ENCODE results near the gene TWF2. TPM values are rescaled to one million over a fixed set of nuclear protein-coding genes. Genes with fewer than 3 reads are reported as not detected.

The TWF2 gene
- polyA plus RNA-seq, 1 donor from 2014 or later, result 61.7 TPM

DNA sequence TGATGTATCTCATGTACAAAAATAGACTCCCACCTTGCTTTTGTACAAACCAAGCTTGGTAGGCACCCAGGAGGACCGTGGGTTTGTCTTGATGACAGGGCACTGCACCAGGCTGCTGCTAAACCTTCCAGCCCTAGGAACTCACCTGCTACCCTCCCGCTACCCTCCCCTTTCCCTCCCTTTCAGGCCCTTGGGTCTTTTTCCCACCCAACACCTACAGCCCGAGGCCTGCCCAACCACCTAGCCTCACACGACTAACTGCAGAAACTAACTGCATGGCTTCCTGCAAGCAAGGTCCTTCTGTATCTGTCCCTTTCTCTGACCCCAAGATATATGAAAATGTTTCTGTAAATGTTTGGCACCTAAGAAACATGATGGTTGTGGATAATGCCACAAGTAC, 17.7 kb upstream of the TWF2 start:
- Histone ChIP-seq H3K27ac (ENCODE audit: low read length) (no peak overlapping the region), H3K27me3 (ENCODE audit: insufficient read depth, low read depth, low read length) (no peaks in the 10 kb centered on the region), H2AFZ (ENCODE audit: low read depth, low read length) (no peak overlapping the region), H3K4me2 (ENCODE audit: low read length) (no peak overlapping the region), H4K20me1 (ENCODE audit: insufficient read depth) (peaks cover 4% of the 10 kb centered on the region), H3F3A (ENCODE audit: insufficient read depth, low read length, poor library complexity, severe bottlenecking) (no peaks in the 10 kb centered on the region), H3K9me3 (ENCODE audit: low read length) (no peaks in the 10 kb centered on the region), H3K79me2 (replicated peaks; ENCODE audit: insufficient read depth, low read length) (peaks cover 5% of the 10 kb centered on the region), H3K4me3 (ENCODE audit: low read length) (no peak overlapping the region), H3K9me2 (ENCODE audit: insufficient read depth, low read length) (no peaks in the 10 kb centered on the region), H3K36me3 (ENCODE audit: insufficient read depth, low read length) (no peaks in the 10 kb centered on the region), H3K9ac (ENCODE audit: low read length) (no peak overlapping the region)
- no peak for TF ChIP-seq RAD21 (conservative IDR thresholded peaks at IDR 0.05)
- TF ChIP-seq EZH2 (IDR thresholded peaks at IDR 0.05; ENCODE audit: borderline replicate concordance, insufficient read depth, low read length, poor library complexity, severe bottlenecking), result no peak
- TF ChIP-seq, protein P1, sequence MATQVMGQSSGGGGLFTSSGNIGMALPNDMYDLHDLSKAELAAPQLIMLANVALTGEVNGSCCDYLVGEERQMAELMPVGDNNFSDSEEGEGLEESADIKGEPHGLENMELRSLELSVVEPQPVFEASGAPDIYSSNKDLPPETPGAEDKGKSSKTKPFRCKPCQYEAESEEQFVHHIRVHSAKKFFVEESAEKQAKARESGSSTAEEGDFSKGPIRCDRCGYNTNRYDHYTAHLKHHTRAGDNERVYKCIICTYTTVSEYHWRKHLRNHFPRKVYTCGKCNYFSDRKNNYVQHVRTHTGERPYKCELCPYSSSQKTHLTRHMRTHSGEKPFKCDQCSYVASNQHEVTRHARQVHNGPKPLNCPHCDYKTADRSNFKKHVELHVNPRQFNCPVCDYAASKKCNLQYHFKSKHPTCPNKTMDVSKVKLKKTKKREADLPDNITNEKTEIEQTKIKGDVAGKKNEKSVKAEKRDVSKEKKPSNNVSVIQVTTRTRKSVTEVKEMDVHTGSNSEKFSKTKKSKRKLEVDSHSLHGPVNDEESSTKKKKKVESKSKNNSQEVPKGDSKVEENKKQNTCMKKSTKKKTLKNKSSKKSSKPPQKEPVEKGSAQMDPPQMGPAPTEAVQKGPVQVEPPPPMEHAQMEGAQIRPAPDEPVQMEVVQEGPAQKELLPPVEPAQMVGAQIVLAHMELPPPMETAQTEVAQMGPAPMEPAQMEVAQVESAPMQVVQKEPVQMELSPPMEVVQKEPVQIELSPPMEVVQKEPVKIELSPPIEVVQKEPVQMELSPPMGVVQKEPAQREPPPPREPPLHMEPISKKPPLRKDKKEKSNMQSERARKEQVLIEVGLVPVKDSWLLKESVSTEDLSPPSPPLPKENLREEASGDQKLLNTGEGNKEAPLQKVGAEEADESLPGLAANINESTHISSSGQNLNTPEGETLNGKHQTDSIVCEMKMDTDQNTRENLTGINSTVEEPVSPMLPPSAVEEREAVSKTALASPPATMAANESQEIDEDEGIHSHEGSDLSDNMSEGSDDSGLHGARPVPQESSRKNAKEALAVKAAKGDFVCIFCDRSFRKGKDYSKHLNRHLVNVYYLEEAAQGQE (IDR thresholded peaks at IDR 0.05; ENCODE audit: borderline replicate concordance), result no peak
- TF ChIP-seq, protein P2, sequence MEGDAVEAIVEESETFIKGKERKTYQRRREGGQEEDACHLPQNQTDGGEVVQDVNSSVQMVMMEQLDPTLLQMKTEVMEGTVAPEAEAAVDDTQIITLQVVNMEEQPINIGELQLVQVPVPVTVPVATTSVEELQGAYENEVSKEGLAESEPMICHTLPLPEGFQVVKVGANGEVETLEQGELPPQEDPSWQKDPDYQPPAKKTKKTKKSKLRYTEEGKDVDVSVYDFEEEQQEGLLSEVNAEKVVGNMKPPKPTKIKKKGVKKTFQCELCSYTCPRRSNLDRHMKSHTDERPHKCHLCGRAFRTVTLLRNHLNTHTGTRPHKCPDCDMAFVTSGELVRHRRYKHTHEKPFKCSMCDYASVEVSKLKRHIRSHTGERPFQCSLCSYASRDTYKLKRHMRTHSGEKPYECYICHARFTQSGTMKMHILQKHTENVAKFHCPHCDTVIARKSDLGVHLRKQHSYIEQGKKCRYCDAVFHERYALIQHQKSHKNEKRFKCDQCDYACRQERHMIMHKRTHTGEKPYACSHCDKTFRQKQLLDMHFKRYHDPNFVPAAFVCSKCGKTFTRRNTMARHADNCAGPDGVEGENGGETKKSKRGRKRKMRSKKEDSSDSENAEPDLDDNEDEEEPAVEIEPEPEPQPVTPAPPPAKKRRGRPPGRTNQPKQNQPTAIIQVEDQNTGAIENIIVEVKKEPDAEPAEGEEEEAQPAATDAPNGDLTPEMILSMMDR (IDR thresholded peaks at IDR 0.05; ENCODE audit: poor library complexity, severe bottlenecking), result no peak
- TF ChIP-seq POLR2AphosphoS5 (IDR thresholded peaks at IDR 0.05), result no peak
- TF ChIP-seq SMC3 (conservative IDR thresholded peaks at IDR 0.05; ENCODE audit: poor library complexity), result no peak
- no peak for TF ChIP-seq MXI1 (conservative IDR thresholded peaks at IDR 0.05; ENCODE audit: poor library complexity, severe bottlenecking)
- no peak for TF ChIP-seq TAF1 (IDR thresholded peaks at IDR 0.05; ENCODE audit: low read depth)
- TF ChIP-seq EP300 (conservative IDR thresholded peaks at IDR 0.05; ENCODE audit: poor library complexity, severe bottlenecking), result no peak

DNA sequence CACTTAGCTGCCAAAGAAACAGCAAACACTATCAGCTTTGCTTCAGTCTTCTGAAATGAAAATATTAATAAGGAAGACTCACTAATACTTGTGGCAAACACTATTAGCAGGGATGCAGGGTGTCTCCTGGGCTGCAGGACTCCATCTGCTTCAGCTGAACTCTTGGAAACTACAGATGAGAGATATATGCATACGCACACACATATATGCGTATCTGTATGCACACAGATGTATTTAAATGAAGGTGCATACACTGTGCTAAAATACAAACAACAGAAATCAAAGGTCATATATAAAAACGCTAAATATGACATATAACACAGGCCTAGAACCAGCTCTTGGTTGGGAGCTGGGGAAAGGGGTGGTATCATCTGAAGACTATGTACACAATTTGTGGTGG, 17.2 kb upstream of the TWF2 start:
- no peak overlapping the region for H3K4me3 ChIP-seq (ENCODE audit: low read length)
- H3K27me3 ChIP-seq (ENCODE audit: insufficient read depth, low read depth, low read length), result no peaks in the 10 kb centered on the region
- no peaks in the 10 kb centered on the region for H3K9me3 ChIP-seq (ENCODE audit: low read length)
- no peaks in the 10 kb centered on the region for H3K36me3 ChIP-seq (ENCODE audit: insufficient read depth, low read length)
- no peak overlapping the region for H3K27ac ChIP-seq (ENCODE audit: low read length)
- no peaks in the 10 kb centered on the region for H3K9me2 ChIP-seq (ENCODE audit: insufficient read depth, low read length)
- TF ChIP-seq RAD21 (conservative IDR thresholded peaks at IDR 0.05) (no peak), EP300 (conservative IDR thresholded peaks at IDR 0.05; ENCODE audit: poor library complexity, severe bottlenecking) (no peak), MXI1 (conservative IDR thresholded peaks at IDR 0.05; ENCODE audit: poor library complexity, severe bottlenecking) (no peak), TAF1 (IDR thresholded peaks at IDR 0.05; ENCODE audit: low read depth) (no peak)
- no peak overlapping the region for H2AFZ ChIP-seq (ENCODE audit: low read depth, low read length)
- no peak overlapping the region for H3K4me2 ChIP-seq (ENCODE audit: low read length)
- no peak overlapping the region for H3K9ac ChIP-seq (ENCODE audit: low read length)
- H4K20me1 ChIP-seq (ENCODE audit: insufficient read depth), result peaks cover 4% of the 10 kb centered on the region
- peaks cover under 1% of the 10 kb centered on the region for H3K79me2 ChIP-seq (replicated peaks; ENCODE audit: insufficient read depth, low read length)
- H3F3A ChIP-seq (ENCODE audit: insufficient read depth, low read length, poor library complexity, severe bottlenecking), result no peaks in the 10 kb centered on the region

All from neural cell (in vitro differentiated cells).